Glomerular visceral epithelial cell (primary cell): ENCODE results near the gene TRMT2A.

Experiments
- DNase-seq: peaks from one replicate; pipeline ENCODE4 v3.0.0-alpha.2; 2016; ENCODE audit errors: extremely low spot score

TRMT2A gene

GRCh38 chr22:20116376-20116950 is 563 bp downstream of the TRMT2A start:
- no peak for DNase-seq

- no peak for DNase-seq
These were observed 1.2 kb downstream of the TRMT2A start, which contains the start of gene RANBP1 for GRCh38 chr22:20115691-20116375. RANBP1 (plus strand) TSS chr22:20116104; CDS start chr22:20116185, 81 bp downstream.

GRCh38 chr22:20114506-20115475 is 2.2 kb downstream of the TRMT2A start:
- DNase-seq: no peak

- no peak for DNase-seq
These were observed 3.3 kb downstream of the TRMT2A start for GRCh38 chr22:20113551-20114310.

- DNase-seq: no peak
These were observed 4.2 kb downstream of the TRMT2A start for GRCh38 chr22:20112623-20113511.

- DNase-seq: no peak
These were observed 5.1 kb downstream of the TRMT2A start for GRCh38 chr22:20111689-20112622.

- DNase-seq: peak; percentile 40
These were observed 5.9 kb downstream of the TRMT2A start for GRCh38 chr22:20111045-20111688.

GRCh38 chr22:20110359-20110985 is 6.6 kb downstream of the TRMT2A start:
- no peak for DNase-seq

- no peak for DNase-seq
These were observed 7.3 kb downstream of the TRMT2A start for GRCh38 chr22:20109411-20110358.

- no peak for DNase-seq
These were observed 8.2 kb downstream of the TRMT2A start for GRCh38 chr22:20108757-20109230.

- DNase-seq: no peak
These were observed 8.9 kb downstream of the TRMT2A start for GRCh38 chr22:20107951-20108756.

- DNase-seq: no peak
These were observed 9.5 kb downstream of the TRMT2A start for GRCh38 chr22:20107471-20107901.

- no peak for DNase-seq
These were observed 10.2 kb downstream of the TRMT2A start for GRCh38 chr22:20106849-20107237.

- DNase-seq: no peak
These were observed 10.7 kb downstream of the TRMT2A start for GRCh38 chr22:20106205-20106848.

GRCh38 chr22:20105456-20106204 is 11.4 kb downstream of the TRMT2A start:
- DNase-seq: no peak
